ENCODE measurements around the gene RTKN2. TPM values are rescaled to one million over a fixed set of nuclear protein-coding genes. Genes with fewer than 3 reads are reported as not detected.

Gene RTKN2
- total RNA-seq, 1 experiment from 2014 or later, result 14.4 TPM

DNA sequence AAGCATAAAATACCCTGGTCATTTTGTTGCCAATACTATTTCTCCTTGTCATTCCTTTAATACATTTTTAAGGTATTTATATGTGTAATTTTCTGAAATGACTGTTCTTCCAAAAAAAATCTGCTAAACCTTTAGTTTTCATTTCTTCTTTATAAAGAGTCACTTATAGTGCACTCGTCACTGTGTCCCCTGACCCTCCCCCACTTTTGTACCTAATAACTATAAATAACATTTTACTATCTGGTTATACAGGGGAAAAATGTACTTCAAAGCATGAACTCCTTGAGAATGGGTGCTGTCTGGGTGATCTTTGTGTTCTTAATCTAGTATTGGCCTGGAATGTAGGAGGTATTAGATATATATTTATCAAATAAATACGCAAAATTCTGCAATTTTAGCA, 31.1 kb downstream of the RTKN2 start:
- Mint-ChIP-seq H3K9me3 (no peaks in the 10 kb centered on the region), H3K27me3 (ENCODE audit: low read depth) (no peaks in the 10 kb centered on the region), H3K36me3 (ENCODE audit: insufficient read depth in 1 of 3, low read depth in 3 of 3) (peaks cover 0 to 5% (median 0%) of the 10 kb centered on the region in 3 experiments; a peak in 1 of 7 replicates), H3K27ac (0 out of 7 replicates have a peak overlapping the region, but pooled peaks of 1 of the 3 experiments have one; percentile 83), H3K4me3 (no peak overlapping the region), H3K4me1 (peaks cover 6% of the 10 kb centered on the region in 2 experiments; a peak in 3 of 4 replicates)
- Histone ChIP-seq H3K18ac (ENCODE audit: insufficient read length, low read depth, low read length) (no peak overlapping the region), H3K27ac (ENCODE audit: insufficient read length, low read depth, low read length) (no peak overlapping the region), H2BK12ac (ENCODE audit: insufficient read length, low read depth, low read length) (no peak overlapping the region), H4K8ac (replicated peaks; ENCODE audit: insufficient read length, low read depth, low read length) (no peak overlapping the region), H2BK15ac (ENCODE audit: low read depth, low read length) (no peak overlapping the region), H4K91ac (ENCODE audit: insufficient read length, low read depth, low read length) (no peak overlapping the region), H3K79me1 (ENCODE audit: insufficient read depth, low read depth, low read length, poor library complexity, severe bottlenecking) (no peaks in the 10 kb centered on the region), H3K23me2 (ENCODE audit: insufficient read length, low read depth, low read length, poor library complexity, severe bottlenecking) (no peaks in the 10 kb centered on the region), H3K23ac (ENCODE audit: insufficient read length, low read depth, low read length) (no peak overlapping the region), H3K4ac (ENCODE audit: low read depth, low read length) (no peak overlapping the region), H2BK5ac (ENCODE audit: insufficient read length, low read length) (no peak overlapping the region), H3K27me3 (ENCODE audit: insufficient read depth, low read length) (no peaks in the 10 kb centered on the region), H3K9ac (ENCODE audit: extremely low read depth, insufficient read length, low read length) (no peak overlapping the region), H2BK120ac (ENCODE audit: low read depth, low read length, poor library complexity, severe bottlenecking) (no peak overlapping the region), H3K56ac (ENCODE audit: insufficient read length, low read depth, low read length) (no peak overlapping the region), H3T11ph (ENCODE audit: low read length) (no peak overlapping the region), H2BK20ac (ENCODE audit: low read depth, low read length, poor library complexity, severe bottlenecking) (no peak overlapping the region), H3K14ac (ENCODE audit: insufficient read depth, low read length) (no peak overlapping the region), H3K4me2 (ENCODE audit: insufficient read depth, insufficient read length, low read length) (no peak overlapping the region), H4K20me1 (ENCODE audit: control insufficient read depth, insufficient read depth, insufficient read length) (no peaks in the 10 kb centered on the region), H2AK5ac (ENCODE audit: insufficient read length, low read length) (no peak overlapping the region), H3K4me1 (ENCODE audit: insufficient read depth, low read length) (no peaks in the 10 kb centered on the region), H3K9me3 (ENCODE audit: control insufficient read depth, low read depth, low read length) (no peaks in the 10 kb centered on the region), H2AFZ (ENCODE audit: low read length) (no peak overlapping the region), H3K79me2 (ENCODE audit: insufficient read depth, low read length) (no peaks in the 10 kb centered on the region), H4K5ac (ENCODE audit: insufficient read length, low read depth, low read length) (no peak overlapping the region)
- WGBS (ENCODE audit: extremely low coverage, insufficient read length, low lambda C conversion rate), result no CpG with 5 or more reads among the region's 2 CpGs
- no peak for TF ChIP-seq CTCF (conservative IDR thresholded peaks at IDR 0.05)
- DNase-seq, result no peak

Measured in H9 (cell line).